HG02943 (cell line): Measurements from ENCODE around the gene HS3ST2.
"Not testable (repeated sequence)": the region's sequence is repeated elsewhere in the genome, so short reads cannot be mapped to it uniquely, and the experiment has no call there.

Experiments
- ATAC-seq: cut with Tn5 transposase; IDR thresholded peaks from one replicate; pipeline ENCODE4 v1.9.1; 2021; ENCODE audit warnings: mild to moderate bottlenecking, low read depth, moderate library complexity; ENCODE audit not compliant: unreplicated experiment

HS3ST2 gene

DNA sequence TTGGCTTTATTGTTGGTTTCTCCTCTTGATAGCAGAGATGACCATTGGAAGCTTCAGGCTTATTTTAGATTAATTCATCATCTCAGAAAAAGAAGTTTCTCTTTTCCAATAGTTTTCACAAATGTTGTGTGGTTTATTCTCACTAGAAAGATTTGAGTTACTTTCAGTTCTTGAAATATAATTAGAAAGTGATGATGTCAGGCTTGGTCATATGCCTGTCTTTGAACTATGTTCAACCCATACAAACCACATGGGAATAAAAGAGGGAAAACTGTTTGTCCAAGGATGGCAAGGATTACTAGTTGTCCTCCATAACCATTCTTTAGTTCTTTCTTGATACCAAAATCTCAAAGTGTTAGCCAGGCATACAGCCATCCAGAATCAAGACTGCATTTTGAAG lies 3.7 kb upstream of the HS3ST2 start:
- no peak for ATAC-seq

- ATAC-seq = no peak
Observed at GRCh38 chr16:22813223-22813947, 577 bp upstream of the HS3ST2 start.

DNA sequence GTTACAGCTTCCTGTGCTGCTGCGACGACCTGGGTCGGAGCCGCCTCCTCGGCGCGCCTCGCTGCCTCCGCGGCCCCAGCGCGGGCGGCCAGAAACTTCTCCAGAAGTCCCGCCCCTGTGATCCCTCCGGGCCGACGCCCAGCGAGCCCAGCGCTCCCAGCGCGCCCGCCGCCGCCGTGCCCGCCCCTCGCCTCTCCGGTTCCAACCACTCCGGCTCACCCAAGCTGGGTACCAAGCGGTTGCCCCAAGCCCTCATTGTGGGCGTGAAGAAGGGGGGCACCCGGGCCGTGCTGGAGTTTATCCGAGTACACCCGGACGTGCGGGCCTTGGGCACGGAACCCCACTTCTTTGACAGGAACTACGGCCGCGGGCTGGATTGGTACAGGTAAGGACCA lies 746 bp downstream of the HS3ST2 start:
- no peak for ATAC-seq

DNA sequence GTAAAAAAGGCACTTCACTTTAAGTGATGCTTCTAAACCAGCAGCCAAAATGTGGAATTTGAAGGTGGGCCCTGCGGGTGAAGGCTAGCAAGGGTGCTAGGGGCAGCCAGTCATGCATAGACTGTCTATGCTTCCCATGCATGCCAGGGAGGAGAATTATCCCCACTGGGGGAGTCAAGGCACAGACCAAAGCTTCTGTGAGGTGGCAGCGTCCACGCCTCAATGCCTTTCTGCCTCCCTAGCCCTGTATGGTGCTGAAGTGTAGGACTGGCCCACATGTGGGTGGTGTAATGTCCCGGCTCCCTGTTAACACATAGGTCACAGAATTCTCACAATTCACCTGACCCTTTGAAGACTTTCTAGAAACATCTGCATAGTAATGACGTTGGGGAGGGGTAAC lies 1.9 kb downstream of the HS3ST2 start:
- ATAC-seq = no peak

GRCh38 chr16:22816475-22816874 lies 2.5 kb downstream of the HS3ST2 start:
- ATAC-seq = no peak

GRCh38 chr16:22818736-22819135 lies 4.8 kb downstream of the HS3ST2 start:
- ATAC-seq = not testable (repeated sequence)

GRCh38 chr16:22838681-22839080 lies 24.7 kb downstream of the HS3ST2 start:
- ATAC-seq = no peak

DNA sequence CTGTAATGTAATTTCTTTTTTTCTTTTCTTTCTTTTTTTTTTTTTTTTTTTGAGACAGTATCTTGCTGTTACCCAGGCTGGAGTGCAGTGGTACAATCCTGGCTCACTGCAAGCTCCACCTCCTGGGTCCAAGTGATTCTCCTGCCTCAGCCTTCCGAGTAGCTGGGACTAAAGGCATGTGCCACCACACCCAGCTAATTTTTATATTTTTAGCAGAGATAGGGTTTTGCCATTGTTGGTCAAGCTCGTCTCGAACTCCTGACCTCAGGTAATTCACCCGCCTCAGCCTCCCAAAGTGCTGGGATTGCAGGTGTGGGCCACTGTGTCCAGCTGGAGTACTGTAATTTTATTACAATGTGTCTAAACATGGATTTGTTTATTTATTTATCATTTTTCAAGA lies 28.1 kb downstream of the HS3ST2 start:
- ATAC-seq = not testable (repeated sequence)

- no peak for ATAC-seq
Observed at GRCh38 chr16:22843122-22843521, 29.2 kb downstream of the HS3ST2 start.

DNA sequence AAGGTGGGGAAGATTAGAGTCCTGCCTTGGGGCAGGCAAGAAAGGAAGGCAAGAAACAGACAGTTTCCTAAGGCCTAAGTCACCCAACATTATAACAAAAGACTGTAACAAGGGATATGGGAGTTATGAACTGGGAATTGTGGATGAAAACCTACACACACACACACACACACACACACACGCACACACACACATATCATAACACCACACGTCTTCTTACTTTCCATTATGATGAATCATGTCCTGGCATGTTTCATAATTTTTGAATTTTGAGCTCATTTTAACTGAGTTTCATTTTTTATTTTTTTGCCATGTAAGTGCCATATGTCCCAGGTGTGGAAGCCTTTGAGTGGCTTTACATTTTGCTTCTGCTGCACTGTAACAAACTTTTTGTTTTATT lies 29.9 kb downstream of the HS3ST2 start:
- ATAC-seq = no peak

- ATAC-seq = no peak
Observed at GRCh38 chr16:22844416-22844815, 30.5 kb downstream of the HS3ST2 start.

- no peak for ATAC-seq
Observed at GRCh38 chr16:22847100-22847499, 33.1 kb downstream of the HS3ST2 start.

- ATAC-seq = no peak
Observed at GRCh38 chr16:22847690-22848089, 33.7 kb downstream of the HS3ST2 start.

DNA sequence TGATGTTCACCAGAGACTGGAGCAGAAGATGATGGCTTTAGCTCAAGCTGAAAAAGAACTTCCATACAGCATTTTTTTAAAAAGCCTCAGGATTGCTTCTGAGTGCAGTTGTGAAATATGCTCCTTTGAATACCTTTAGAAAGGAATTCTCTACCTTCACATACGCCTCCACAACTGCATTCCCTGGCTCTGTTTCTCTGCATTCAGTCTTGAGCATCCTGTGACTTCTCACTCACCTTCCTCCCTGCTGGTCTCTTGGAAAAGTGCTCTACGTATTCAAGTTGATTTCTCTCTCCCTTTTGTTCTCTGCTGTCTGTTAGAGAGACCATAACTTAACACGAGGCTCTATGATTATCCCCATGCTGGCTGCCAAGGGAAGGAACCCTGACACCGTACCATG lies 34.5 kb downstream of the HS3ST2 start:
- no peak for ATAC-seq

DNA sequence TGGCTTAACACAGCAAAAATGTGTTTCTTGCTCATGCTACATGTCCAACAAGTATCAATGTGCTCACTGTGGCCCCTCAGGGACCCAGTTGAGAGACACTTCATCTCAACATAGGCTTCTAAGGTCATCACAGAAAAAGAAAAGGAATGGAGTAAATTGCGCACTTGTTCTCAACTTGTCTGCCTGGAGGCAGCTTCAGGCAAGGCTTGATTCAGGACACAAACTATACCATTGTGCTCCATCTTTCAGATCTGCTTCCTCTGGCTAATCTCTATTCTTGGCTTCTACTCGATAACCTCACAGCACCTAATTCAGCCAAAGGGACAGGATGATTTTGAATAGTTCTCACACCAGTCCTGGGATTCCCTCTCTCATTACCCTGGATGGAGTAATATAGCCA lies 35.6 kb downstream of the HS3ST2 start:
- ATAC-seq = no peak

DNA sequence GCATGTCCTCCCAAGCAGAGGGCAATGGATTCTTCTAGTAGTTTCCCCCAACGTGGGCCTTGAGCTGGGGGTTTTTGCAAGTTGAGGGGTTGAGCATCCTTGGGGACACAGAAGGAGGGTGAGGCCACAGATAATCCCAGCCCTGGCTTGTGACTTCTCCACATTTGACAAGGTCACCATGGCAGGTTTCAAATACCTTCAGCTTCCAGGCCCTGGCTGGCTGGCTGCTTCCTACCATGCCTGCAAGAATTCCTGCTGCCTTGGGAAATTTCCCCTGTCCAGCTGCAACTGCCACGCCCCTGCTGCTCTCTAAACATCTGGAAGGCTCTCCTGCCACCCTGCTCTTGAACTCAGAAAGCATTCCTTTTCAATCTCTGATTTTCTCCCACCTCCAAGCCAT lies 41.3 kb downstream of the HS3ST2 start:
- no peak for ATAC-seq

- ATAC-seq = no peak
Observed at GRCh38 chr16:22857296-22858025, 43.5 kb downstream of the HS3ST2 start.

DNA sequence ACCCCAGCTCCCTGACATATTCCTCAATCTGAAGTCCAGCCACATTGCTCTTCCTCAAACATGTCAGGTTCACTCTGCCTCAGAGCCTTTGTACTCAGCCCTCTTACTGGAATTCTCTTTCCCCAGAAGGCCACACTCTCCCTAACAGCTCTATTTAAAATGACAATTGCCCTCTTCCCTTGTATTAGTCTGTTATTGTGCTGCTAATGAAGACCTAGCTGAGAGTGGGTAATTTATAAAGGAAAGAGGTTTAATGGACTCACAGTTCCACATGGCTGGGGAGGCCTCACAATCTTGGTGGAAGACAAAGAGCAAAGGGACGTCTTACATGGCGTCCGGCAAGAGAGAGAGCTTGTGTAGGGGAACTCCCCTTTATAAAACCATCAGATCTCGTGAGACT lies 46.0 kb downstream of the HS3ST2 start:
- no peak for ATAC-seq

DNA sequence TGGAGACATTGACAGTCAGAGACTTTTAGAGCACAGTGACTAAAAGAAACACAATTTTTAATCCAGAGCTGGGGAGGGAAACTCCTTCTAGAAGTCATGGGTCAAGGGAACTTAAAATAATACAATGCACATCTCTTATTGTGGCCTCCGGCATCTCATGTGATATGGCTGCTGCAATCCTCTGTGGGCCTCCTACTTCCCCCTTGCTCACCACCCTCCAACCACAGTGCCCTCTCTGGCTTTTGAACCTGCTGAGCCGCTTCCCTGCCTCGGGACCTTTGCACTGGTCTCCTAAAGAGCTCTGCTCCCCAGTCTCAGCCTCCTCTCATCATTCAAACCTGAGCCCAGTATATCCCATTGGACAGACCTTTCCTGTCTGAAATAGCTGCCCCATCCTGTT lies 47.6 kb downstream of the HS3ST2 start:
- no peak for ATAC-seq

DNA sequence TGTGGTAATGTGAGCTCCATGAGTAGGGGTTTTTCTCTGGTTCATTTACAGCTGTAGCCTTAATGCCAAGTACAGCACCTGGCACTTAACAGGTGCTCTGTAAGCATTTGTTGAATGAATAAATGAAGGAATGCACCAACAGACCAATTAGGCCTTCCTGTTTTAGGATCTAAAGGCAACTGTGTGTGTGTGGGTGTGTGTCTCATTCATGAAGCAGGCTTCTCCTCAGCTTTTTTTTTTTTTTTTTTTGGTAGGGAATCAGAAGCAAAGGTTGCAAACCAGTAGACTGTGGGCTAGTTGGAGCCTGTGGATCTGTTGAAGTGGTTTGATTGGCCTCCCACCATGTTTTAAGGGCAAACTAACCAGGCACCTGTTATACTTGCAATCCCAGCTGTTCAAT lies 48.1 kb downstream of the HS3ST2 start:
- no peak for ATAC-seq

DNA sequence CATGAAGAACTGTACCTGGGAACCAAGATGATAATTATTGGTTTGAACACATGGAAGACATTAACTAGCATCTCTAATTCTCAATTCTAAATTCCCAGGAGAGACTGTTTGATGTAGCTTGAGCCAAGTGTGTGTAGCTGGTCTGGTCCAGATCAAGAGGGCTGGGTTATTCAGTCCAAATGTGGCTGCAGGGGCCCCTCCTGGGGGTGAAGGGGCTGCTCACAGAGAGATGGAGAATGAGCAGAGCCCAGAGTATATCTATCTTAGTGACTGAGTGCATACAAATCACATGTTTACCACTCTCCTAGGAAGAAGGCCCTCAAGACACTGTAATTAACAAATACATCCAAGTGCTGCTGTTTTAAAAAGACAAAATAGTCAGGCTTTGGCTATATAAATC lies 50.4 kb downstream of the HS3ST2 start:
- no peak for ATAC-seq

- ATAC-seq = no peak
Observed at GRCh38 chr16:22868593-22869224, 54.7 kb downstream of the HS3ST2 start.
